ENCODE data around the gene ZNF420.
"Not testable (repeated sequence)": the region's sequence is repeated elsewhere in the genome, so short reads cannot be mapped to it uniquely, and the experiment has no call there.

- TF ChIP-seq, protein P1, sequence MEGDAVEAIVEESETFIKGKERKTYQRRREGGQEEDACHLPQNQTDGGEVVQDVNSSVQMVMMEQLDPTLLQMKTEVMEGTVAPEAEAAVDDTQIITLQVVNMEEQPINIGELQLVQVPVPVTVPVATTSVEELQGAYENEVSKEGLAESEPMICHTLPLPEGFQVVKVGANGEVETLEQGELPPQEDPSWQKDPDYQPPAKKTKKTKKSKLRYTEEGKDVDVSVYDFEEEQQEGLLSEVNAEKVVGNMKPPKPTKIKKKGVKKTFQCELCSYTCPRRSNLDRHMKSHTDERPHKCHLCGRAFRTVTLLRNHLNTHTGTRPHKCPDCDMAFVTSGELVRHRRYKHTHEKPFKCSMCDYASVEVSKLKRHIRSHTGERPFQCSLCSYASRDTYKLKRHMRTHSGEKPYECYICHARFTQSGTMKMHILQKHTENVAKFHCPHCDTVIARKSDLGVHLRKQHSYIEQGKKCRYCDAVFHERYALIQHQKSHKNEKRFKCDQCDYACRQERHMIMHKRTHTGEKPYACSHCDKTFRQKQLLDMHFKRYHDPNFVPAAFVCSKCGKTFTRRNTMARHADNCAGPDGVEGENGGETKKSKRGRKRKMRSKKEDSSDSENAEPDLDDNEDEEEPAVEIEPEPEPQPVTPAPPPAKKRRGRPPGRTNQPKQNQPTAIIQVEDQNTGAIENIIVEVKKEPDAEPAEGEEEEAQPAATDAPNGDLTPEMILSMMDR (conservative IDR thresholded peaks at IDR 0.05 in 1 of 2, IDR thresholded peaks at IDR 0.05 in 1 of 2; ENCODE audit: low read depth in 1 of 2, low read length in 2 of 2) = not testable (repeated sequence)
- TF ChIP-seq EZH2 (IDR thresholded peaks at IDR 0.05; ENCODE audit: low read length, missing control alignments) = not testable (repeated sequence)
Observed at GRCh38 chr19:37104135-37104534, 25.9 kb downstream of the ZNF420 start.

Data from fibroblast of lung (primary cell).